Stimulated activated effector memory CD8-positive, alpha-beta T cell treated with anti-CD3 and anti-CD28 coated beads, Interleukin-12 subunit alpha, Interleukin-12 subunit beta, amount 100 ng/mL, for 72 hours (primary cell): ENCODE data around the gene LRRK1.

Source experiments
- ATAC-seq: fragments of 150-1000 bp; cut with Tn5 transposase; 2 replicates; pipeline ENCODE4 v1.10.0; 2021
- DNase-seq, 2 donors: peaks; one replicate each; pipeline ENCODE4 v3.0.0; 2021 to 2022; ENCODE audit warnings: low spot score in 2 of 2
- H3K27ac Mint-ChIP-seq: one replicate; pipeline ENCODE4 v1.8.0; 2022; ENCODE audit warnings: mild to moderate bottlenecking, mixed read lengths
- H3K36me3 Mint-ChIP-seq: one replicate; pipeline ENCODE4 v1.8.0; 2022; ENCODE audit warnings: mild to moderate bottlenecking, mixed read lengths
- H3K4me1 Mint-ChIP-seq: one replicate; pipeline ENCODE4 v1.8.0; 2022; ENCODE audit warnings: mixed read lengths
- H3K4me3 Mint-ChIP-seq: one replicate; pipeline ENCODE4 v1.8.0; 2022; ENCODE audit warnings: mild to moderate bottlenecking, mixed read lengths
- H3K9me3 Mint-ChIP-seq: one replicate; pipeline ENCODE4 v1.8.0; 2022; ENCODE audit warnings: mixed read lengths

LRRK1 gene

GRCh38 chr15:100918690-100919480 is at the start of gene LRRK1:
Gene LRRK1 (plus strand): TSS chr15:100919357. CDS start chr15:100924633, 5,276 bp downstream.
- ATAC-seq (peak; percentile 24), DNase-seq (peak in 1 of 2 donors; percentile 54)
- Mint-ChIP-seq H3K9me3 (no peaks in the 10 kb centered on the region), H3K36me3 (no peaks in the 10 kb centered on the region), H3K4me1 (peaks cover 15% of the 10 kb centered on the region), H3K27ac (no peak within 1 kb of the TSS), H3K4me3 (peak within 1 kb of the TSS; percentile 72)

GRCh38 chr15:100873029-100873677 is 46.0 kb upstream of the LRRK1 start:
- peak; percentile 40 for ATAC-seq
- peak; percentile 22 to 63 for DNase-seq
- Mint-ChIP-seq H3K9me3 (peaks cover 7% of the 10 kb centered on the region), H3K4me3 (no peak overlapping the region), H3K27ac (no peak overlapping the region), H3K4me1 (no peaks in the 10 kb centered on the region), H3K36me3 (no peaks in the 10 kb centered on the region)

- Mint-ChIP-seq H3K4me1 (peaks cover 3% of the 10 kb centered on the region), H3K27ac (no peak overlapping the region), H3K4me3 (no peak overlapping the region), H3K36me3 (no peaks in the 10 kb centered on the region), H3K9me3 (no peaks in the 10 kb centered on the region)
- no peak for DNase-seq
- no peak for ATAC-seq
Observed at GRCh38 chr15:100875495-100875894, 43.7 kb upstream of the LRRK1 start.

- DNase-seq (no peak), ATAC-seq (no peak)
- Mint-ChIP-seq H3K4me3 (no peak overlapping the region), H3K36me3 (no peaks in the 10 kb centered on the region), H3K27ac (no peak overlapping the region), H3K4me1 (peaks cover 6% of the 10 kb centered on the region), H3K9me3 (no peaks in the 10 kb centered on the region)
Observed at GRCh38 chr15:100875976-100876375, 43.2 kb upstream of the LRRK1 start.

- Mint-ChIP-seq H3K36me3 (no peaks in the 10 kb centered on the region), H3K4me3 (no peak overlapping the region), H3K27ac (no peak overlapping the region), H3K4me1 (peaks cover 6% of the 10 kb centered on the region), H3K9me3 (no peaks in the 10 kb centered on the region)
- no peak for ATAC-seq
- DNase-seq: no peak
Observed at GRCh38 chr15:100877551-100877950, 41.6 kb upstream of the LRRK1 start.

GRCh38 chr15:100878130-100878529 is 41.0 kb upstream of the LRRK1 start:
- Mint-ChIP-seq H3K36me3 (no peaks in the 10 kb centered on the region), H3K4me1 (peaks cover 6% of the 10 kb centered on the region), H3K9me3 (no peaks in the 10 kb centered on the region), H3K4me3 (peak overlapping the region; percentile 40), H3K27ac (no peak overlapping the region)
- no peak for DNase-seq
- no peak for ATAC-seq

GRCh38 chr15:100878648-100879047 is 40.5 kb upstream of the LRRK1 start:
- Mint-ChIP-seq H3K4me1 (peaks cover 6% of the 10 kb centered on the region), H3K27ac (no peak overlapping the region), H3K4me3 (peak overlapping the region; percentile 40), H3K36me3 (no peaks in the 10 kb centered on the region), H3K9me3 (no peaks in the 10 kb centered on the region)
- ATAC-seq: no peak
- DNase-seq: no peak

- no peaks in the 10 kb centered on the region for H3K9me3 Mint-ChIP-seq
- H3K4me3 Mint-ChIP-seq: peak overlapping the region; percentile 40
- no peak overlapping the region for H3K27ac Mint-ChIP-seq
- peaks cover 6% of the 10 kb centered on the region for H3K4me1 Mint-ChIP-seq
- no peaks in the 10 kb centered on the region for H3K36me3 Mint-ChIP-seq
- ATAC-seq (no peak), DNase-seq (no peak)
Observed at GRCh38 chr15:100879061-100879463, 40.1 kb upstream of the LRRK1 start.

GRCh38 chr15:100879464-100880138 is 39.6 kb upstream of the LRRK1 start, which contains the start of gene ALDH1A3:
Gene ALDH1A3 (plus strand): TSS chr15:100879831. CDS start chr15:100879908, 77 bp downstream.
- no peaks in the 10 kb centered on the region for H3K36me3 Mint-ChIP-seq
- no peak for DNase-seq
- H3K4me1 Mint-ChIP-seq: peaks cover 6% of the 10 kb centered on the region
- peak within 1 kb of the TSS; percentile 40 for H3K4me3 Mint-ChIP-seq
- H3K27ac Mint-ChIP-seq: no peak within 1 kb of the TSS
- peak; percentile 27 for ATAC-seq
- H3K9me3 Mint-ChIP-seq: no peaks in the 10 kb centered on the region

- Mint-ChIP-seq H3K36me3 (no peaks in the 10 kb centered on the region), H3K4me3 (no peak overlapping the region), H3K9me3 (no peaks in the 10 kb centered on the region), H3K27ac (no peak overlapping the region), H3K4me1 (peaks cover 6% of the 10 kb centered on the region)
- ATAC-seq: no peak
- no peak for DNase-seq
Observed at GRCh38 chr15:100880139-100880896, 38.8 kb upstream of the LRRK1 start.

- no peaks in the 10 kb centered on the region for H3K36me3 Mint-ChIP-seq
- H3K4me3 Mint-ChIP-seq: no peak overlapping the region
- ATAC-seq (no peak), DNase-seq (no peak)
- H3K4me1 Mint-ChIP-seq: peaks cover 6% of the 10 kb centered on the region
- no peak overlapping the region for H3K27ac Mint-ChIP-seq
- no peaks in the 10 kb centered on the region for H3K9me3 Mint-ChIP-seq
Observed at GRCh38 chr15:100880897-100881242, 38.3 kb upstream of the LRRK1 start.

- DNase-seq (no peak), ATAC-seq (peak; percentile 27)
- H3K4me1 Mint-ChIP-seq: peaks cover 6% of the 10 kb centered on the region
- no peaks in the 10 kb centered on the region for H3K36me3 Mint-ChIP-seq
- H3K4me3 Mint-ChIP-seq: no peak overlapping the region
- no peak overlapping the region for H3K27ac Mint-ChIP-seq
- no peaks in the 10 kb centered on the region for H3K9me3 Mint-ChIP-seq
Observed at GRCh38 chr15:100881573-100882336, 37.4 kb upstream of the LRRK1 start.

GRCh38 chr15:100885116-100885515 is 34.0 kb upstream of the LRRK1 start:
- Mint-ChIP-seq H3K4me1 (peaks cover 6% of the 10 kb centered on the region), H3K9me3 (no peaks in the 10 kb centered on the region), H3K36me3 (no peaks in the 10 kb centered on the region), H3K4me3 (no peak overlapping the region), H3K27ac (no peak overlapping the region)
- DNase-seq (no peak), ATAC-seq (no peak)

- Mint-ChIP-seq H3K36me3 (no peaks in the 10 kb centered on the region), H3K9me3 (no peaks in the 10 kb centered on the region), H3K4me1 (peaks cover under 1% of the 10 kb centered on the region), H3K4me3 (no peak overlapping the region), H3K27ac (no peak overlapping the region)
- DNase-seq (no peak), ATAC-seq (no peak)
Observed at GRCh38 chr15:100885811-100886210, 33.3 kb upstream of the LRRK1 start.
